WTC11 (cell line): Measurements from ENCODE around the gene STPG4. TPM values are rescaled to one million over a fixed set of nuclear protein-coding genes. Genes with fewer than 3 reads are reported as not detected.
A peak's percentile ranks its signal among the peaks of the same experiment; 100 is the strongest.

Experiments
- ATAC-seq: fragments of 200-7000 bp; cut with Tn5 transposase; 2 replicates; pipeline ENCODE4 v1.10.0; 2021; ENCODE audit warnings: mild to moderate bottlenecking, moderate library complexity
- CTCF ChIA-PET: fragments of 300-600 bp; sonication (Branson Sonifier 250); formaldehyde crosslinking; loops from one replicate; lab custom pipeline; 2021; ENCODE audit warnings: antibody characterized with exemption; lab: Charles Lee
- POLR2A ChIA-PET: fragments of 350-600 bp; sonication (Branson Sonifier 250); formaldehyde crosslinking; loops from one replicate; lab custom pipeline; 2021; ENCODE audit warnings: antibody characterized with exemption; lab: Charles Lee
- DNase-seq: peaks from one replicate; pipeline ENCODE4 v3.0.0; 2021; ENCODE audit warnings: low spot score
- H3K27ac Mint-ChIP-seq: 2 replicates; pipeline ENCODE4 v1.8.0; 2021; ENCODE audit warnings: mixed read lengths
- H3K27me3 Mint-ChIP-seq: 2 replicates; pipeline ENCODE4 v1.8.0; 2021; ENCODE audit warnings: low read depth, mild to moderate bottlenecking, moderate library complexity, mixed read lengths
- H3K36me3 Mint-ChIP-seq: 2 replicates; pipeline ENCODE4 v1.8.0; 2021; ENCODE audit warnings: mixed read lengths
- H3K4me1 Mint-ChIP-seq: 2 replicates; pipeline ENCODE4 v1.8.0; 2022; ENCODE audit warnings: mixed read lengths
- H3K4me3 Mint-ChIP-seq: 2 replicates; pipeline ENCODE4 v1.8.0; 2021; ENCODE audit warnings: mild to moderate bottlenecking, moderate library complexity, mixed read lengths
- H3K9me3 Mint-ChIP-seq: 2 replicates; pipeline ENCODE4 v1.8.0; 2021; ENCODE audit warnings: mixed read lengths
- ATF1 ChIP-seq: sonication (generic); formaldehyde crosslinking; IDR thresholded peaks from 2 replicates; pipeline ENCODE4 v1.8.1; 2023; ENCODE audit warnings: mild to moderate bottlenecking, moderate library complexity, missing genetic modification reagents
- E2F4 ChIP-seq: sonication (generic); formaldehyde crosslinking; IDR thresholded peaks from 2 replicates; pipeline ENCODE4 v1.8.1; 2022; ENCODE audit warnings: low read depth, mild to moderate bottlenecking, moderate library complexity, missing genetic modification reagents, borderline replicate concordance
- E2F5 ChIP-seq: sonication (generic); formaldehyde crosslinking; IDR thresholded peaks from 2 replicates; pipeline ENCODE4 v1.8.1; 2022; ENCODE audit warnings: mild to moderate bottlenecking, moderate library complexity, missing genetic modification reagents
- GABPB1 ChIP-seq: sonication (generic); formaldehyde crosslinking; IDR thresholded peaks from 2 replicates; pipeline ENCODE4 v1.8.1; 2023; ENCODE audit warnings: mild to moderate bottlenecking, missing genetic modification reagents
- KAT7 ChIP-seq: sonication (generic); formaldehyde crosslinking; IDR thresholded peaks from 2 replicates; pipeline ENCODE4 v1.8.1; 2023; ENCODE audit warnings: missing genetic modification reagents, mild to moderate bottlenecking, borderline replicate concordance
- MAX ChIP-seq: sonication (generic); formaldehyde crosslinking; IDR thresholded peaks from 2 replicates; pipeline ENCODE4 v1.8.0; 2022; ENCODE audit warnings: mild to moderate bottlenecking, missing genetic modification reagents
- MLX ChIP-seq: sonication (generic); formaldehyde crosslinking; IDR thresholded peaks from 2 replicates; pipeline ENCODE4 v1.8.1; 2023; ENCODE audit warnings: mild to moderate bottlenecking, missing genetic modification reagents, moderate library complexity
- OVOL2 ChIP-seq: fragments of 250-450 bp; sonication (Bioruptor Pico); IDR thresholded peaks from 2 replicates; pipeline ENCODE4 v1.9.0; 2021; ENCODE audit warnings: mild to moderate bottlenecking, borderline replicate concordance
- PRRX2 ChIP-seq: fragments of 250-450 bp; sonication (Bioruptor Pico); IDR thresholded peaks from 2 replicates; pipeline ENCODE4 v1.8.0; 2021; ENCODE audit warnings: mild to moderate bottlenecking
- STAT6 ChIP-seq: sonication (generic); formaldehyde crosslinking; conservative IDR thresholded peaks from 2 replicates; pipeline ENCODE4 v1.8.1; 2023; ENCODE audit warnings: mild to moderate bottlenecking, low read depth, missing genetic modification reagents, moderate library complexity
- ZNF138 ChIP-seq: sonication (generic); formaldehyde crosslinking; conservative IDR thresholded peaks from 2 replicates; pipeline ENCODE4 v1.8.1; 2022; ENCODE audit warnings: mild to moderate bottlenecking, moderate library complexity, missing genetic modification reagents
- ZNF512 ChIP-seq: sonication (generic); formaldehyde crosslinking; IDR thresholded peaks from 2 replicates; pipeline ENCODE4 v1.8.1; 2022; ENCODE audit warnings: missing genetic modification reagents, borderline replicate concordance
- ZNF671 ChIP-seq: fragments of 250-450 bp; sonication (Bioruptor Pico); IDR thresholded peaks from 2 replicates; pipeline ENCODE4 v1.8.0; 2021; ENCODE audit warnings: mild to moderate bottlenecking
- total RNA-seq: library from RNA; stranded (reverse); gene quantifications from 3 replicates; pipeline ENCODE4 v1.2.3, GENCODE V29; 2021

Gene STPG4
- total RNA-seq, 1 experiment from 2014 or later, result not detected

- ChIA-PET CTCF (interaction anchor here (0.8 to 1.6 kb wide), 2 partner anchors 87 to 188 kb away, joined by 3 to 4 read pairs; no protein-coding TSS in a partner anchor), POLR2A (no interaction called here)
- Mint-ChIP-seq H3K27ac (peak overlapping the region; percentile 100), H3K27me3 (peaks cover 8% of the 10 kb centered on the region), H3K4me3 (peak overlapping the region; percentile 100), H3K9me3 (no peaks in the 10 kb centered on the region), H3K36me3 (peaks cover 18% of the 10 kb centered on the region), H3K4me1 (peaks cover 59% of the 10 kb centered on the region)
- ATAC-seq, result no peak
- no peak for DNase-seq
- TF ChIP-seq ZNF671 (CRISPR knock-in tag), result no peak
- TF ChIP-seq ATF1 (CRISPR knock-in tag), result 0 out of 2 replicates have a peak, but pooled peaks have one; percentile 0
- no peak for TF ChIP-seq MLX (CRISPR knock-in tag)
- TF ChIP-seq GABPB1, result no peak
- peak; percentile 5; the same call in 1 of the 2 replicates for TF ChIP-seq MAX (CRISPR knock-in tag)
- TF ChIP-seq E2F5 (CRISPR knock-in tag), result no peak
- TF ChIP-seq E2F4 (CRISPR knock-in tag), result no peak
- no peak for TF ChIP-seq OVOL2 (CRISPR knock-in tag)
- no peak for TF ChIP-seq ZNF512
- TF ChIP-seq ZNF138 (CRISPR knock-in tag), result no peak
Observed at GRCh38 chr2:47177043-47177565, 22.0 kb upstream of the STPG4 start.

GRCh38 chr2:47174733-47175361, 19.7 kb upstream of the STPG4 start:
- DNase-seq (no peak), ATAC-seq (no peak)
- Mint-ChIP-seq H3K4me1 (peaks cover 77% of the 10 kb centered on the region), H3K27ac (peak overlapping the region; percentile 88), H3K4me3 (peak overlapping the region; percentile 92), H3K36me3 (peaks cover 29% of the 10 kb centered on the region), H3K9me3 (no peaks in the 10 kb centered on the region), H3K27me3 (peaks cover 3% of the 10 kb centered on the region; the same call in 1 of the 2 replicates)
- POLR2A ChIA-PET, result interaction anchor here (0.5 kb wide), 1 partner anchor 185 kb away, joined by 3 read pairs; no protein-coding TSS in a partner anchor
- TF ChIP-seq KAT7 (CRISPR knock-in tag) (no peak), PRRX2 (CRISPR knock-in tag) (no peak), STAT6 (CRISPR knock-in tag) (no peak), ATF1 (CRISPR knock-in tag) (no peak)
- CTCF ChIA-PET, result no interaction called here
